ENCODE results near the gene EREG.
A peak's percentile ranks its signal among the peaks of the same experiment; 100 is the strongest.
"Not testable (repeated sequence)": the region's sequence is repeated elsewhere in the genome, so short reads cannot be mapped to it uniquely, and the experiment has no call there.

The EREG gene

GRCh38 chr4:74364652-74365491 lies at the start of gene EREG:
Gene EREG, plus strand, starts transcription at chr4:74365145. Its CDS starts 164 bp downstream, at chr4:74365309.
- peak; percentile 30 for DNase-seq

- no peak for DNase-seq
These were observed 49.6 kb upstream of the EREG start for GRCh38 chr4:74315376-74315775.

GRCh38 chr4:74316397-74316796 lies 48.5 kb upstream of the EREG start:
- no peak for DNase-seq

DNA sequence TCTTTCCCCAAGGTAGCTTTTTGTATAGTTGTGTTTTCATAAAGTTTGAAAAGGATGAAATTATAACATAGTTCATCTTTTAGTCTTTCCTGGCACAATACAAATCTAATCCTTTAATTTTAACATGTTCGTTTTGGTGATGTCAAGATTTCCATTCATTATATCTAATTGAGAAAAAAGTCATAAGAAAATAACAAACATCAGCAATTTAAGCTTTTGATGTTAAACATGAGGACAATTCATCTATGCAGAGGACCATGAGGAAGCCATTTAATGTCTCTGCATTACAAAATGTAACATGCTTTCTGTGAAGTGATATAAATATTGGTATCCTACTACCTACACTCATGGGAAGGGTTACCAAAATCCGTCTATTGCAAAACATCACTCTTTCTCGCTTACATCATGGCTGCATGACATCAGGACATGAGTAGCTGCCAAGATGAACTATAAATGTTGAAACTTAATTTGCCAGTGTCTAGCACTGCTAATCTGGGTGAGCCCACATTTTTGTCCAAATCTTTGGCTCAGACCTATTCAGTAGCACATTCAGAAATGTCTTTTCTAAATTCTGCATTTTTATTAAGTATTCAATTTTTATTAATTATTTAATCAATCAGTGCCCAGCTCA lies 47.2 kb upstream of the EREG start:
- no peak for DNase-seq

- no peak for DNase-seq
These were observed 46.7 kb upstream of the EREG start for GRCh38 chr4:74318276-74318675.

GRCh38 chr4:74319470-74319869 lies 45.5 kb upstream of the EREG start:
- DNase-seq, result no peak

- no peak for DNase-seq
These were observed 44.3 kb upstream of the EREG start for GRCh38 chr4:74320559-74321118.

GRCh38 chr4:74322301-74322700 lies 42.6 kb upstream of the EREG start:
- DNase-seq, result no peak

GRCh38 chr4:74323663-74324062 lies 41.3 kb upstream of the EREG start:
- no peak for DNase-seq

GRCh38 chr4:74324262-74324661 lies 40.7 kb upstream of the EREG start:
- DNase-seq, result no peak

DNA sequence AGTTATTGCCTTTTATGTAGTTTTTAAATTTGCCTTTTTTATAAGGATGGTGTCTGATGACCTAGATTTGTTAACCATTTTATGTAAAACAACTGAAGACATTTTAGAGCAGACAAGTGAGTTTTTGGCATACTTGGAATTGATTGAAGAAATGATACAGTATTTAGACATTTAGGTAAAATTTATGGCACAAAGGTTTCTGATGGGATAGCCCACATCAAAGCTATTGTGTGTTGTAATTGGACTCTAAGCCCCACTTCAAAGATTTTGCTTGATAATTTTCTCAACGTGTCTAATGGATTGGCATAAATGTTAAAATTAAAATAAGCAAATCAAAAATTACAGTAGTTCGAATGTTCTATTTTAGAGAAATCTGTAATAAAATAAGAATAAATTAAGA lies 39.1 kb upstream of the EREG start:
- DNase-seq, result no peak

DNA sequence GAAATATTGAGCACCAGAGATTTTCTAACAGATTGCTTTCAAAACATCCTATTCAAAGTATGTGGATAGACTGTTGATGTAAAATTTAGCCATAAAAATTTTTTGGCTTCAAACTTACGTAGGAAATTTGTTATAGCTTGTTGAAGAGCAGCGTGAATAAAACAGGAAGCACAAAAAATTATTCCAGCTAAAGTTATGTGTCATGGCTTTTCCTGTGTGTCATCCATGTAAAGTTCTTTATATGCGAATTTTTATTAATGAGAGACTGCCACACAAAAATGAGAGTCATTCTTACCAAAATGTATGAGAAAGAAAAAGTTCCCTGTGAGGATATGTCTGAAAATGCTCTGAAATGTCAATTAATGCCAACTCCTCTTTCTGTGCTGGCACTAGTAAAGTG lies 37.2 kb upstream of the EREG start:
- no peak for DNase-seq

DNA sequence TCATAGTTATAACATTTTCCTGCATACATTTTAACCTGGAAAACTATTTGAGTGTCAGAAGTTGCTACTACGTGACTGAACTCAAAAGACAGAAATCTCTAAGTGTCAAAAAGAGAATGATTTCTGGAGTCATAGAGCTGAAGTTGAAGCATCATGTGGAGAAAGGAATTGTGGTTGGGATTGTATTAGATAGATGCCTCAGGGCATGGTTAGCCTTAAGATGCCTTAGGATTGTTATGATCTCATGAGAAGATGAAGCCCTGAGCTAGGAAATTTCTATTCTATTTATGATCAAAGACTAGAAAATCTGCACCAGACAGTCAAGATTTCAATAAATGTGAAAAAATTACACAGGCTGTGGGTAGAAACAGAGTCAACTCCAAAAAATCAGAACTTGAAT lies 36.4 kb upstream of the EREG start:
- no peak for DNase-seq

DNA sequence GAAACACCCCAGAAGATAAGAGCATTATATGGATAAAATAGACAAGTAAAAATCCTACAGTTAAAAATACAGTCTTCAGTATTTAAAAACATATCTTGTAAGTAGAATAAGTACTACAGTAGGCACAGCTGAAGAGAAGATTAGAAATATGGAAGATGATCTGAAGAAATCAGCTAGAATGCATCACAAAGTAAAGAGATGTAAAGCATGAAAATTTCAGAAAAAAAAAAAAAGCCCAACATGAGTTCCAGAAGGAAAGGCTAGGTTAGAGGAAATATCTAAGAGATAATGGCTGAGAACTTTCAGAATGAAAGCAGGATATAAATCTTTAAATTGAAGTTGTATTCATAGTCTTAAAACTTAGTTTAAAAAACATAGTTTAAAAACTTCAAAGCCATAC lies 35.6 kb upstream of the EREG start:
- DNase-seq, result no peak

DNA sequence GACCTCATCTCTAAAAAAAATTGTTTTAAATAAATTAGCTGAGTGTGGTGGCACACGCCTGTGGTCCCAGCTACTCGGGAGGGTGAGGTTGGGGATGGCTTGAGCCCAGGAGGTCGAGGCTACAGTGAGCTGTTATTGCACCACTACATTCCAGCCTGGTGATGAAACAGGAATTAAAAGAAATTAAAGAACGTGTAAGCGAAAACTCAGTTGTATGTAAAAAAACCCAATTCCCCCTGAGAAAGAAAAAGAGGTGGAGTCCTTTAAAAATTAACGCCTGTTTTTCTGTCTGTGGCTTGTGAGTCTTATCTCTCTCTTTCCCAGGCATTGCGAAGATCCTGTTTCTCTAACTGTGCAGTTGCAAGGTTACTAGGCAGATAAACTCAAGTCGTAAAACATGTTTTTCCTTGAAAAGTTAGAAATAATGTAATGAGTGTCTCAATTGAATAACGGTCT lies 34.6 kb upstream of the EREG start:
- no peak for DNase-seq

DNA sequence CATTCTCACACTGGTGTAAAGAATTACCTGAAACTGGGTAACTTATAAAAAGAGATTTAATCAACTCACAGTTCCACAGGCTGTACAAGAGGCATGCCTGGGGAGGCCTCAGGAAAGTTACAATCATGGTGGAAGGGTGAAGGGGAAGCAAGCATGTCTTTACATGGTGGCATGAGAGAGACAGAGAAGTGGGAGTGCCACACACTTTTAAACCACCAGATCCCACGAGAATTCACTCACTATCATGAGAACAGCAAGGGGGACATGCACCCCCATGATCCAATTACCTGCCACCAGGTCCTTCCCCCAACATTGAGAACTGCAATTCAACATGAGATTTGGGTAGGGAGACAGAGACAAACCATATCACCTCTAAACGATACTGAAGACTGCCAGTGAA lies 33.7 kb upstream of the EREG start:
- no peak for DNase-seq

DNA sequence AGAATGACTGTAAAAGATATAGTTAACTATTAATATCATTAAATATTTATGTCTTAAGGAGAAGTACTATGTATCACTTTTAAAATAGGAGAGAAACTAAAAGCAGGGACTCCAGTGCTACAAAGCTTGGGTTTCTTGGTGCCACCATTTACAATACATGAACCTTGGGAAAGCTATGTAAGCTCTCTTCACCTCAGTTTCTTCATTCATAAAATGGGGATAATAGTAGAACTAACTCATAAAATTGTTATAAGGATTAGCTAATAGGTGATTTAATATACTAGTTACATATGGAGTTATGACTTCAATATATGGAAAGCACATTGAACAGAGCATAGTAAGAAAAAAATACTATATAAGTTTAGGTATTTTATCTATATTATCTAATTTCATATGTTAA lies 33.0 kb upstream of the EREG start:
- no peak for DNase-seq

- no peak for DNase-seq
These were observed 30.3 kb upstream of the EREG start for GRCh38 chr4:74334636-74335035.

DNA sequence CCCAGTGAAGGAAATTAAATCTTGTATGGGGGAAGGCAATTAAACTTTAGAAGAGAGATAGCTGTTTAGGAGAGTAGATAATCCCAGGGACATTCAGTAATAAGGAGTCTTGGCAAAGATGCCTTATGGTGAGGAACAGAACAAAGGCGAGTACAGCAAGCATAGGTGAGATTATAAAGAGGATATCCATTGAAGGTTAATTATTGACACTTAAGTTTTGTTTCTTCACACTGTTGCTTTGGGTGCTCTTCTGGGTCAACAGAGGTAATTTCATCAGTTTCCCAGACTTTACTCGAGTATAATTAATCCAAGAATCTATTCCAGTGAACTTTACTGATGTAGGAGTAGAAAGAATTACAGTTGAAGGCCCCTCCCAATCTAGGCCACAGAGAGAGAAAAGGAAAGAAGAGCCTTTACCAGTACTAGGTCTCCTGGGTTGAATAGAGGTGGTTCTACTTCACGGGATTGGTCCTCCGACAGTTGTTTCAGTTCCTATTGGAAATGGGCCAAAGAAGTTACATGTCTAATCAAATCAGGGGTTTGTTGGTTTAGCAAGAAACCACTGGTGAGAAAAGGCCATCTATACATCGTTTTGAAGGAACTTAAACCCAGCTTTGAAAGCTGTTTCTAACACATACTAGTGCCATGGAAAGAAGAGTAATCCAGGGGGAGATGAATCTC lies 29.5 kb upstream of the EREG start:
- no peak for DNase-seq

GRCh38 chr4:74338792-74339333 lies 26.1 kb upstream of the EREG start:
- no peak for DNase-seq

GRCh38 chr4:74339501-74339900 lies 25.4 kb upstream of the EREG start:
- no peak for DNase-seq

DNA sequence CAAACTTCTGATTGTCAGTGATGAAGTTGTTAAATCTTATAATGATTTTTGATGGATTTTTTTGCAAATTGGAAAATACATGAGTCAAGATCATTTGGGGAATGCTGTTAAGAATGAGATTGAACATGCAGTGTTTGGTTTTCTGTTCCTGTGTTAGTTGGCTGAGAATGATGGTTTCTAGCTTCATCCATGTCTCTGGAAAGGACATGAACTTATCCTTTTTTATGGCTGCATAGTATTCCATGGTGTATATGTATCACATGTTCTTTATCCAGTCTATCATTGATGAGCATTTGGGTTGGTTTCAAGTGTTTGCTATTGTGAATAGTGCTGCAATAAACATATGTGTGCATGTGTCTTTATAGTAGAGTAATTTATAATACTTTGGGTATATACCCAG lies 24.5 kb upstream of the EREG start:
- not testable (repeated sequence) for DNase-seq

GRCh38 chr4:74344031-74344430 lies 20.9 kb upstream of the EREG start:
- DNase-seq, result no peak
